Endothelial cell of umbilical vein (primary cell): ENCODE data around the gene ETFB. TPM values are rescaled to one million over a fixed set of nuclear protein-coding genes. Genes with fewer than 3 reads are reported as not detected.

ENCODE experiments used
- BruUV-seq: library from RNA; stranded (reverse); fragments of 400-500 nt; replicated peaks from 2 replicates; lab custom pipeline; 2021; lab: Mats Ljungman, UMichigan
- CTCF ChIA-PET: fragments of 300-600, 350-600 bp; sonication (Branson Sonifier 250); formaldehyde crosslinking; loops from one replicate; lab custom pipeline; 2021; ENCODE audit warnings: antibody characterized with exemption, inconsistent platforms; lab: Charles Lee
- POLR2A ChIA-PET: fragments of 300-600, 350-600 bp; sonication (Branson Sonifier 250); formaldehyde crosslinking; loops from one replicate; lab custom pipeline; 2021; ENCODE audit warnings: antibody characterized with exemption, inconsistent platforms; lab: Charles Lee
- DNase-seq: peaks from one replicate; pipeline ENCODE4 v3.0.0-alpha.2; 2011; ENCODE audit warnings: low read depth, low spot score
- FAIRE-seq: peaks from 2 replicates; lab custom pipeline; 2011; peaks lifted over from hg19 to GRCh38; lab: Jason Lieb, UNC
- H2AFZ ChIP-seq: 2 replicates; pipeline ENCODE4 v1.6.0; 2012; ENCODE audit warnings: low read depth, low read length, control low read depth, inconsistent platforms
- H3K27ac ChIP-seq: 2 replicates; pipeline ENCODE4 v1.5.1; 2011; ENCODE audit warnings: low read depth, mild to moderate bottlenecking, control low read depth, low read length, moderate library complexity; ENCODE audit not compliant: insufficient read depth
- H3K27me3 ChIP-seq, 2 experiments: 2 replicates each; pipeline versions ENCODE4 v1.6.0 to v1.6.1; 2011; ENCODE audit warnings: low read length in 2 of 2, mixed read lengths in 1 of 2; ENCODE audit not compliant: control insufficient read depth in 2 of 2, insufficient read depth in 2 of 2
- H3K36me3 ChIP-seq, 2 experiments: 2 replicates in 1 of 2; 3 replicates in 1 of 2; pipeline ENCODE4 v1.5.1; 2011; ENCODE audit warnings: low read length in 2 of 2, mild to moderate bottlenecking in 1 of 2, moderate library complexity in 1 of 2; ENCODE audit not compliant: control insufficient read depth in 2 of 2, insufficient read depth in 2 of 2; ENCODE audit errors: extremely low read depth in 1 of 2
- H3K4me1 ChIP-seq: 3 replicates; pipeline ENCODE4 v1.5.1; 2011; ENCODE audit warnings: mild to moderate bottlenecking, low read length; ENCODE audit not compliant: control insufficient read depth, insufficient read depth; ENCODE audit errors: extremely low read depth
- H3K4me2 ChIP-seq: 2 replicates; pipeline ENCODE4 v1.6.1; 2011; ENCODE audit warnings: low read length, control low read depth, mixed read lengths; ENCODE audit not compliant: insufficient read depth
- H3K4me3 ChIP-seq, 3 experiments: fragments of 200-600 bp in 1 of 3; sonication (generic), shearing (Covaris generic) in 1 of 3; replicated peaks in 1 of 3; 2 replicates each; pipeline ENCODE4 v1.5.1; 2011 to 2016; ENCODE audit warnings: control low read depth in 3 of 3, low read length in 3 of 3, mild to moderate bottlenecking in 2 of 3, inconsistent platforms in 1 of 3, low read depth in 1 of 3, moderate library complexity in 1 of 3; ENCODE audit not compliant: insufficient read depth in 1 of 3
- H3K79me2 ChIP-seq: 2 replicates; pipeline ENCODE4 v1.6.0; 2012; ENCODE audit warnings: low read length, inconsistent platforms; ENCODE audit not compliant: control insufficient read depth, insufficient read depth
- H3K9ac ChIP-seq: replicated peaks from 2 replicates; pipeline ENCODE3; 2011; ENCODE audit warnings: low read length, control low read depth; ENCODE audit not compliant: insufficient read depth; ENCODE audit errors: extremely low read depth
- H3K9me1 ChIP-seq: replicated peaks from 3 replicates; pipeline ENCODE4 v1.6.0; 2011; ENCODE audit warnings: mild to moderate bottlenecking, low read length; ENCODE audit not compliant: control insufficient read depth, insufficient read depth; ENCODE audit errors: extremely low read depth
- H3K9me3 ChIP-seq: replicated peaks from 2 replicates; pipeline ENCODE4 v1.5.1; 2012; ENCODE audit warnings: low read length, inconsistent platforms; ENCODE audit not compliant: control insufficient read depth, insufficient read depth
- H4K20me1 ChIP-seq: replicated peaks from 2 replicates; pipeline ENCODE3; 2011; ENCODE audit warnings: mild to moderate bottlenecking, low read length; ENCODE audit not compliant: control insufficient read depth, insufficient read depth; ENCODE audit errors: extremely low read depth
- CTCF ChIP-seq, 2 donors: IDR thresholded peaks; 1 replicate in 1 of 2; 2 replicates in 1 of 2; pipeline ENCODE4 v1.5.1; 2011; ENCODE audit warnings: low read length in 2 of 2, mild to moderate bottlenecking in 2 of 2, moderate library complexity in 2 of 2, control low read depth in 1 of 2, inconsistent platforms in 1 of 2, low read depth in 1 of 2; ENCODE audit not compliant: insufficient read depth in 1 of 2; ENCODE audit errors: extremely low read depth in 1 of 2
- EZH2 ChIP-seq: IDR thresholded peaks from 2 replicates; pipeline ENCODE4 v1.6.1; 2012; ENCODE audit warnings: borderline replicate concordance, low read depth, mild to moderate bottlenecking, moderate library complexity, low read length, inconsistent platforms; ENCODE audit not compliant: severe bottlenecking
- FOS ChIP-seq: IDR thresholded peaks from 2 replicates; pipeline ENCODE4 v1.6.1; 2011; ENCODE audit warnings: mild to moderate bottlenecking, low read length, moderate library complexity, borderline replicate concordance; ENCODE audit not compliant: insufficient read depth
- GATA2 ChIP-seq: IDR thresholded peaks from 2 replicates; pipeline ENCODE4 v1.7.0; 2011; ENCODE audit warnings: low read depth, mild to moderate bottlenecking, moderate library complexity, mixed read lengths, low read length; ENCODE audit not compliant: insufficient read length, insufficient read depth
- JUN ChIP-seq: IDR thresholded peaks from 2 replicates; pipeline ENCODE4 v1.6.1; 2011; ENCODE audit warnings: borderline replicate concordance, low read depth; ENCODE audit not compliant: insufficient read length, insufficient read depth
- MAX ChIP-seq: IDR thresholded peaks from 2 replicates; pipeline ENCODE4 v1.6.1; 2011; ENCODE audit not compliant: insufficient read depth, insufficient read length
- MYC ChIP-seq: IDR thresholded peaks from one replicate; pipeline ENCODE4 v1.6.1; 2011; ENCODE audit warnings: mild to moderate bottlenecking, low read depth, low read length
- POLR2A ChIP-seq: IDR thresholded peaks from 2 replicates; pipeline ENCODE4 v1.6.1; 2012; ENCODE audit warnings: low read depth, mild to moderate bottlenecking, control low read depth, low read length
- POLR2AphosphoS5 ChIP-seq: IDR thresholded peaks from 2 replicates; pipeline ENCODE4 v1.6.1; 2012; ENCODE audit warnings: low read depth, mild to moderate bottlenecking, control low read depth, low read length, moderate library complexity; ENCODE audit not compliant: insufficient read depth
- dilution Hi-C: fragments of 300-500 bp; cut with MboI; formaldehyde crosslinking; loops from one replicate; pipeline ENCODE4 v1.15.0; 2019; ENCODE audit warnings: low sequenced_read_pairs; ENCODE audit not compliant: extremely low pct_ligation_motif_present
- intact Hi-C: fragments of 100-400 bp; cut with micrococcal nuclease; formaldehyde crosslinking; loops from one replicate; pipeline ENCODE4 v1.10.0; 2022
- polyA plus RNA-seq, 4 experiments: library from polyadenylated mRNA; depleted of rRNA in 3 of 4; stranded (reverse) in 3 of 4; unstranded in 1 of 4; fragments of >200 nt; gene quantifications; 2 replicates each; pipeline versions ENCODE4 v1.2.1 to v1.2.3, GENCODE V29; 2011 to 2012; ENCODE audit warnings: missing spikeins in 1 of 4
- total RNA-seq: library from RNA; stranded (reverse); gene quantifications from 2 replicates; pipeline ENCODE4 v1.2.3, GENCODE V29; 2021

ETFB gene
- total and polyA plus RNA-seq, 2 donors (not counting 3 experiments of a cell fraction or from before 2014, with no cell fraction given) = 54.1 to 99.2 TPM

- H3K4me3 ChIP-seq = no peak within 1 kb of the TSS
- no peaks in the 10 kb centered on the region for H3K9me3 ChIP-seq
- H2AFZ ChIP-seq = no peak within 1 kb of the TSS
- H3K36me3 ChIP-seq = no peaks in the 10 kb centered on the region
- no peaks in the 10 kb centered on the region for H3K79me2 ChIP-seq
- H3K9me1 ChIP-seq = no peaks in the 10 kb centered on the region
- ChIA-PET CTCF (no interaction called here), POLR2A (no interaction called here)
- intact Hi-C loops = no loop called here
- H3K9ac ChIP-seq = no peak within 1 kb of the TSS
- H3K4me1 ChIP-seq = no peaks in the 10 kb centered on the region
- TF ChIP-seq MAX (no peak), FOS (no peak), JUN (no peak), GATA2 (no peak), POLR2A (no peak), EZH2 (no peak), MYC (no peak), POLR2AphosphoS5 (no peak), CTCF (IDR thresholded peaks at IDR 0.05; ENCODE audit: extremely low read depth in 1 of 2, insufficient read depth in 1 of 2, low read depth in 1 of 2, low read length in 2 of 2) (no peak)
- peaks cover 0 to 3% of the 10 kb centered on the region in 2 experiments for H3K27me3 ChIP-seq
- H4K20me1 ChIP-seq = no peaks in the 10 kb centered on the region
- DNase-seq (no peak), FAIRE-seq (no peak)
- H3K27ac ChIP-seq = no peak within 1 kb of the TSS
- dilution Hi-C loops = no loop called here
- BruUV-seq = no TSS peak
- H3K4me2 ChIP-seq = no peak within 1 kb of the TSS
These were observed 54.6 kb downstream of the ETFB start, which contains the start of gene IGLON5 for GRCh38 chr19:51311351-51312257. TSS of gene IGLON5 (plus strand) at chr19:51311644. CDS start at chr19:51311848, 204 bp downstream.
